Brain microvascular endothelial cell (primary cell): ENCODE measurements around the gene CBY1.

Experiments used
- DNase-seq: peaks from one replicate; pipeline ENCODE4 v3.0.0-alpha.2; 2020
- H3K27ac ChIP-seq: fragments of 250-450 bp; sonication (Bioruptor Pico); 2 replicates; pipeline ENCODE4 v1.5.1; 2020; ENCODE audit warnings: mild to moderate bottlenecking, moderate library complexity
- H3K27me3 ChIP-seq: fragments of 250-450 bp; sonication (Bioruptor Pico); replicated peaks from 2 replicates; pipeline ENCODE4 v1.5.1; 2020; ENCODE audit warnings: mild to moderate bottlenecking
- H3K36me3 ChIP-seq: fragments of 250-450 bp; sonication (Bioruptor Pico); replicated peaks from 2 replicates; pipeline ENCODE4 v1.5.1; 2020; ENCODE audit warnings: mild to moderate bottlenecking
- H3K4me3 ChIP-seq: 2 replicates; pipeline ENCODE4 v1.5.1; 2011; ENCODE audit warnings: low read depth, mild to moderate bottlenecking, control low read depth, low read length, moderate library complexity
- in situ Hi-C: cut with HindIII; loops from 2 replicates; pipeline ENCODE4 v1.10.0; 2017; ENCODE audit warnings: low sequenced_read_pairs, low pct_ligation_motif_present
- TF ChIP-seq, protein P1 (sequence below): IDR thresholded peaks from 2 replicates; pipeline ENCODE4 v1.5.1; 2011; ENCODE audit warnings: low read depth, mild to moderate bottlenecking, moderate library complexity, low read length, control low read depth, inconsistent platforms; ENCODE audit errors: missing control alignments

The CBY1 gene

DNA sequence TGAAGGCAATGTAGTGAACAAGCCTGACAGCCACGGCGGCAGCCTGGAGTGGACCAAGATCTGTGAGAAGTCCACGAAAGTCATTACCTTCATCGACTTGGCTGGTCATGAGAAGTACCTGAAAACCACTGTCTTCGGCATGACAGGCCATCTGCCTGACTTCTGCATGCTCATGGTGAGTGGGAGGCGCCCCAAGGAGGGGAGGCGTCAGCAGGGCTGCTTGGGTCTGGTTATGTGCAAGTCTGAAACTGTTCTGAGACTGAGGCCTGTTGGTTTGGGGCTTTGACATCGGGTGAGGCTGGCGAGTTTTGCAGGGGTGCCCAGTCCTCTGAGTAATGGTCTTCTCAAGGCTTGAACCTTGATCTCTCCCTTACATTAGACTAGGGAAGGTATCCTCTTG, 60.4 kb downstream of the CBY1 start:
- Histone ChIP-seq H3K27me3 (no peaks in the 10 kb centered on the region), H3K27ac (no peak overlapping the region), H3K36me3 (peaks cover 30% of the 10 kb centered on the region), H3K4me3 (no peak overlapping the region)
- in situ Hi-C loops, result no loop called here
- no peak for DNase-seq
- TF ChIP-seq, protein P1, sequence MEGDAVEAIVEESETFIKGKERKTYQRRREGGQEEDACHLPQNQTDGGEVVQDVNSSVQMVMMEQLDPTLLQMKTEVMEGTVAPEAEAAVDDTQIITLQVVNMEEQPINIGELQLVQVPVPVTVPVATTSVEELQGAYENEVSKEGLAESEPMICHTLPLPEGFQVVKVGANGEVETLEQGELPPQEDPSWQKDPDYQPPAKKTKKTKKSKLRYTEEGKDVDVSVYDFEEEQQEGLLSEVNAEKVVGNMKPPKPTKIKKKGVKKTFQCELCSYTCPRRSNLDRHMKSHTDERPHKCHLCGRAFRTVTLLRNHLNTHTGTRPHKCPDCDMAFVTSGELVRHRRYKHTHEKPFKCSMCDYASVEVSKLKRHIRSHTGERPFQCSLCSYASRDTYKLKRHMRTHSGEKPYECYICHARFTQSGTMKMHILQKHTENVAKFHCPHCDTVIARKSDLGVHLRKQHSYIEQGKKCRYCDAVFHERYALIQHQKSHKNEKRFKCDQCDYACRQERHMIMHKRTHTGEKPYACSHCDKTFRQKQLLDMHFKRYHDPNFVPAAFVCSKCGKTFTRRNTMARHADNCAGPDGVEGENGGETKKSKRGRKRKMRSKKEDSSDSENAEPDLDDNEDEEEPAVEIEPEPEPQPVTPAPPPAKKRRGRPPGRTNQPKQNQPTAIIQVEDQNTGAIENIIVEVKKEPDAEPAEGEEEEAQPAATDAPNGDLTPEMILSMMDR, result no peak

DNA sequence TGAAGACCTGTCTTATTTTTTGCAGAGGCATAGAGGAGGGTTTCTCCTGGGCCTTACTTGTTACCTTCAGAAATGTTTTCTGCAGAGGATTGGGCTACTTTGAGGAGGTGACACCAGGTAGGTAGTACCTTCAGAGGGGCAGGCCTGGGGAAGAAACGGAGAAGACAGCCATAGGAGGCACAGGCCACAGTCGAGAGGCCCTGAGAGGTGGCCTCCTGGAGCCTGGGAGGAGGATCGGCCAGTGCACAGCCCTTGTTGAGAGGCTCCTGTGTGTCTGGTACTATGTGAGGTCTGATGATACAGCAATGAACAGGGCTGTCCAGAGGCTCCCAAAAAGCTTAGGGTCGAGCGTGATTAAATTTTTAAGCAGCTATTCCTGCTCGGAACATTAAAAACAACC, 60.8 kb downstream of the CBY1 start:
- H3K27ac ChIP-seq, result no peak overlapping the region

DNA sequence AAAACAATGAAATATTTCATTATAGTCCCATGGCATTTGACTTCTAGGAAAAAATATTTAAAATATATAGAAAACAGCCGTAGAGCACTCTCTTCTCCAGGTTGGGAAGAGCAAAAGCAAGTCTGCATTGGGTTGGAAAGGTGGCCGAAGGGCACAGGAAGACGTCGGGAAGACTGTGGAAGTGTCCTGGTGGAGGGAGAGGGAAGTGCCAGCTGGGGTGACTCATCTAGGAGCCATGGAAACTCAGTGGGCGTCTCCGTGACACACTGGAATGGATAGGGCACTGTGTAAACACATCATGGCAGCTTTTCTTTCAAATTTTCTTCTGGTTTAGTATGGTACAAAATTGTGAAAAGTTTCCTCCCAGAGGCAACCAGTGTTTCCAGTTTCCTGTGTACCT, 62.0 kb downstream of the CBY1 start:
- Histone ChIP-seq H3K36me3 (peaks cover 40% of the 10 kb centered on the region), H3K4me3 (no peak overlapping the region), H3K27ac (no peak overlapping the region), H3K27me3 (no peaks in the 10 kb centered on the region)
- in situ Hi-C loops, result no loop called here
- TF ChIP-seq, protein P1, result peak; percentile 81
- DNase-seq, result peak; percentile 72

More for the DNA sequence above, 60.8 kb downstream of the CBY1 start:
- Histone ChIP-seq H3K27me3 (no peaks in the 10 kb centered on the region), H3K4me3 (no peak overlapping the region), H3K36me3 (peaks cover 33% of the 10 kb centered on the region)
- in situ Hi-C loops, result no loop called here
- TF ChIP-seq, protein P1, result no peak
- DNase-seq, result no peak

DNA sequence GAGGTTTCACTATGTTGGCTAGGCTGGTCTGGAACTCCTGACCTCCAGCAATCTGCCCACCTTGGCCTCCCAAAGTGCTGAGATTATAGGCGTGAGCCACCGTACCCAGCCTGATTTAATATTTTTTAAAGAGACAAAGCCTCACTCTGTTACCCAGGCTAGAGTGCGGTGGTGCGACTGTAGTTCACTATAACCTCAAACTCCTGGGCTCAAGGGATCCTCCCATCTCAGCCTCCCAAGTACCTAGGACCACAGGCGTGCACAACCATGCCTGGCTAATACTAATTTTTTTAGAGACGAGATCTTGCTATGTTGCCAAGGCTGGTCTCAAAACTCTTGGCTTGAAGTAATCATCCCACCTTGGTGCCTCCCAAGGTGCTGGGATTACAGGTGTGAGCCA, 62.8 kb downstream of the CBY1 start:
- peaks cover 45% of the 10 kb centered on the region for H3K36me3 ChIP-seq
- TF ChIP-seq, protein P1, result no peak
- no peak for DNase-seq
- no peak overlapping the region for H3K4me3 ChIP-seq
- no peaks in the 10 kb centered on the region for H3K27me3 ChIP-seq
- no peak overlapping the region for H3K27ac ChIP-seq
- in situ Hi-C loops, result no loop called here

DNA sequence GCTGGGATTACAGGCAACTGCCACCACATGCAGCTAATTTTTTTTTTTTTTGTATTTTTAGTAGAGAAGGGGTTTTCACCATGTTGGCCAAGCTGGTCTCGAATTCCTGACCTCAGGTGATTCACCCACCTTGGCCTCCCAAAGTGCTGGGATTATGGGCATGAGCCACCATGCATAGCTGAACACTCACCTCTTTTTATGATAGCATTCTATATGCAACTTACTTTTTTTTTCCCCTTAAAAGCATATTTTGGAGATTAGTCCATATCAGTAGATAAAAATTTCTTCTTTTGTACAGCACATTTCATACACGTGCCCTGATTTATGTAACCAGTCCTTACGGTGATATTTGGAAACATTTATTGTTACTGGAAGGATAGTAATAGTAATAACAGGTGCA, 63.9 kb downstream of the CBY1 start:
- no peak overlapping the region for H3K4me3 ChIP-seq
- H3K27ac ChIP-seq, result no peak overlapping the region
- in situ Hi-C loops, result no loop called here
- peaks cover 57% of the 10 kb centered on the region for H3K36me3 ChIP-seq
- no peak for DNase-seq
- H3K27me3 ChIP-seq, result no peaks in the 10 kb centered on the region
- TF ChIP-seq, protein P1, result no peak

DNA sequence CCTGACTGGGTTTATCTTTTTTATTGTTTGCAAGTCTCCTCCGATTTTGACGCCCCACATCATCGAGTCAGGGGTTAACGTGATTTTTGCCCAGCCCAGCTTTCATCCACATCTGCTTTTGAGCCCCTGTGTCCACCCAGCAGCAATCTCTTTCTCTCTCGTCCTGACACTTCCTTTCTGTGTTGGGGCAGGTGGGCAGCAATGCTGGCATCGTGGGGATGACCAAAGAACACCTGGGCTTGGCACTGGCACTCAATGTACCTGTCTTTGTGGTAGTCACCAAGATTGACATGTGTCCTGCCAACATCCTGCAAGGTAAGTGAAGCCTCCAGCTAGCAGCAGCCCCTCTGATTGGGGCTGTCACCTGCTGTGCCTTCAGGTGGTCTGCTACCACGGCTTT, 65.1 kb downstream of the CBY1 start:
- no peak overlapping the region for H3K27ac ChIP-seq
- DNase-seq, result no peak
- H3K36me3 ChIP-seq, result peaks cover 62% of the 10 kb centered on the region
- H3K27me3 ChIP-seq, result no peaks in the 10 kb centered on the region
- no peak overlapping the region for H3K4me3 ChIP-seq
- TF ChIP-seq, protein P1, result no peak
- in situ Hi-C loops, result no loop called here
